ENCODE results near the gene CLIC6.

DNA sequence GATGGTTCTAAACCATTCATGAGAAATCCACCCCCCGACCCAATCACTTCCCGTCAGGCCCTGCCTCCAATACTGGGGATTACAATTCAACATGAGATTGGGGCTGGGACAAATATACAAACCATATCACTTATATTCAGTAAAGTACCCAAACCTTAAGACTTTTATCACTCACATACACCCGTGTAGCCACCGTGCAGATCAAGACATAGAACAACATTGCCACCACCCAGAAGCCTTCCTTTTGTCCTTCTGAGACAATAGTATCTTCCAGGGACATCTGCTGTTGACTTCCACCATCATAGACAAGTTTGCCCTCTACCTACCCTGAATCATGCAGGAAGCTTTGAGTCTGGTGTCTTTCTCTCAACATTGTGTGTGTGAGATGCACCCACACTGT, 37.5 kb downstream of the CLIC6 start:
- TF ChIP-seq CTCF (IDR thresholded peaks at IDR 0.05) = no peak
- TF ChIP-seq POLR2A (IDR thresholded peaks at IDR 0.05) = no peak

Data from suprapubic skin (tissue), 3 donors.